ENCODE results near the gene MED13L. TPM values are rescaled to one million over a fixed set of nuclear protein-coding genes. Genes with fewer than 3 reads are reported as not detected.
A peak's percentile ranks its signal among the peaks of the same experiment; 100 is the strongest.

MED13L gene
- total and polyA plus RNA-seq, 12 donors: 9.4 to 76.5 (median 64.2) TPM

GRCh38 chr12:116153113-116153512 is 124.4 kb downstream of the MED13L start:
- Histone ChIP-seq H3K9me3 (no peaks in the 10 kb centered on the region), H3K36me3 (no peaks in the 10 kb centered on the region), H3K27ac (no peak overlapping the region), H3K4me3 (no peak overlapping the region), H3K4me1 (peaks cover 0 to 88% (median 57%) of the 10 kb centered on the region in 9 donors), H3K27me3 (no peaks in the 10 kb centered on the region)
- DNase-seq (no peak), ATAC-seq (no peak)
- no peak for TF ChIP-seq CTCF (IDR thresholded peaks at IDR 0.05)
- intact Hi-C loops (cut with DNase I): loop anchor here in 1 of 10 donors (10.0 kb wide), 1 partner anchor 72 kb away; no protein-coding TSS in a partner anchor

DNA sequence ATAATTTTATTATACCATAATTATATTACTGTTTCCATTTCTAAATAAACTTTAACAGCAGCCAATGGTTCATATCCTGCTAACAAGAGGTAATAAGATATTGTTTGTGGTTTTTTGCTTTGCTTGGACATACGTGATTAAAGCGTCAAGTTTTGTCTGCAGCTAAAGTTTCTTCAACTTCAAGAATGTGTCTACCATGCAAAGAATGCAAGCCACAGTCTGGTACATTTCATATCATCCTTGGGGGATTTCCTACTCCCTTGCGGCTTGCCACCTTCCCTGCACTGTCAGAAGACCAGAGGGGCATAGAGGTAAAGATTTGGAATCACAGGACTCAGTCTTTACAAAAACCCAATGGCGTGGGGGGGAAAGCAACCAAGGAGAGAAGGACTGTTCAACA is 125.2 kb downstream of the MED13L start:
- TF ChIP-seq CTCF (IDR thresholded peaks at IDR 0.05): no peak
- intact Hi-C loops (cut with DNase I): loop anchor here in 1 of 10 donors (10.0 kb wide), 1 partner anchor 73 kb away; no protein-coding TSS in a partner anchor
- DNase-seq (no peak), ATAC-seq (no peak)
- no peaks in the 10 kb centered on the region for H3K27me3 ChIP-seq
- H3K4me1 ChIP-seq: peaks cover 0 to 86% (median 50%) of the 10 kb centered on the region in 9 donors
- no peak overlapping the region for H3K4me3 ChIP-seq
- H3K9me3 ChIP-seq: no peaks in the 10 kb centered on the region
- WGBS, 2 donors: 69 to 72% methylated on average over 4 of the region's 4 CpGs
- no peaks in the 10 kb centered on the region for H3K36me3 ChIP-seq
- no peak overlapping the region for H3K27ac ChIP-seq

- 86% methylated on average over 5 of the region's 5 CpGs for WGBS, 2 donors
- Histone ChIP-seq H3K27ac (peak overlapping the region in 1 of 10 donors; percentile 3), H3K9me3 (no peaks in the 10 kb centered on the region), H3K27me3 (no peaks in the 10 kb centered on the region), H3K36me3 (no peaks in the 10 kb centered on the region), H3K4me1 (peaks cover 0 to 82% (median 51%) of the 10 kb centered on the region in 9 donors), H3K4me3 (no peak overlapping the region)
- ATAC-seq (no peak), DNase-seq (no peak)
- no peak for TF ChIP-seq CTCF (IDR thresholded peaks at IDR 0.05)
- intact Hi-C loops (cut with DNase I): loop anchor here in 1 of 10 donors (10.0 kb wide), 1 partner anchor 74 kb away; no protein-coding TSS in a partner anchor
Observed at GRCh38 chr12:116150452-116150851, 127.0 kb downstream of the MED13L start.

- 60 to 62% methylated on average over 4 of the region's 4 CpGs for WGBS, 2 donors
- peak in 2 of 8 donors; percentile 34 to 37 for ATAC-seq
- no peak for TF ChIP-seq CTCF (IDR thresholded peaks at IDR 0.05)
- no peak for DNase-seq
- H3K4me3 ChIP-seq: no peak overlapping the region
- H3K36me3 ChIP-seq: no peaks in the 10 kb centered on the region
- no peaks in the 10 kb centered on the region for H3K9me3 ChIP-seq
- intact Hi-C loops (cut with DNase I): loop anchor here in 1 of 10 donors (10.0 kb wide), 1 partner anchor 75 kb away; no protein-coding TSS in a partner anchor
- H3K27ac ChIP-seq: peak overlapping the region in 1 of 10 donors; percentile 3
- no peaks in the 10 kb centered on the region for H3K27me3 ChIP-seq
- H3K4me1 ChIP-seq: peaks cover 0 to 83% (median 54%) of the 10 kb centered on the region in 9 donors
Observed at GRCh38 chr12:116150001-116150400, 127.5 kb downstream of the MED13L start.

Measured in heart right ventricle (tissue), 16 donors.